CD4-positive, alpha-beta T cell treated with Interleukin-17A for 4 hours (primary cell): Measurements from ENCODE around the gene NT5C1B.
"Not testable (repeated sequence)": the region's sequence is repeated elsewhere in the genome, so short reads cannot be mapped to it uniquely, and the experiment has no call there.

ENCODE experiments used
- DNase-seq: peaks from one replicate; pipeline ENCODE4 v3.0.0-alpha.2; 2020; ENCODE audit warnings: mixed read lengths

The NT5C1B gene

DNA sequence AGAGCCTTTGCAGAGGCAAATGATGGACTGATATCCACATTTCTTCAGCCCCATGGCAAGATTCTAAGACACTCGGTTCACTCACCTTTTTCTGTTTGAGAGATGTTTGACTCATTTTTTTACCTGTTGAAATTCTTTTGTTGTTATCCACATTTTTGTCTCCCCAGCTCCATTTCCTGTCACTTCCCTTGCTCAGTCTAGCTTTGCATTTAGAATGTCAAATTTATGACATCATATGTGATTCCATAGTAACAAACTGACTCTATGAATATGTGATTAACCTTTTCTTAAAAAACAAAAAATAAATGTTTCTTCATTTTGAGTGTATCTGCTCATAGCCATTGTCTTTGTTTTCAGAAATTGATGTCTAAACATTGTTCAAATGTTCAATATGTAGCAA, at the start of gene NT5C1B:
Gene NT5C1B, minus strand, starts transcription at position 216 of the 400 bp plus-strand sequence. Its CDS starts 101 bp downstream, at position 115.
- no peak for DNase-seq

DNA sequence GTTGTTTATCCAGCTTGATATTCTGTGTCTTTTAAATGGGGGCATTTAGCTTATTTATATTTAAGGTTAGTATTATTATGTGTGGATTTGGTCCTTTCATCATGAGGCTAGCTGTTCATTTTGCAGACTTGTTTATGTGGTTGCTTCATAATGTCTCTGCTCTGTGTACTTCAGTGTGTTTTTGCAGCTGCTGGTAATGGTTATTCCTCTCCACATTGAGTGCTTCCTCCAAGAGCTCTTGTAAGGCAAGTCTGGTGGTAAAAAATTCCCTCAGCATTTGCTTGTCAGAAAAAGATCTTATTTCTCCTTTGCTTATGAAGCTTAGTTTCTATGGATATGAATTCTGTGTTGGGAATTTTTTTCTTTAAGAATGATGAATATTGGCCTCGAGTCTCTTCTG, 47.8 kb upstream of the NT5C1B start:
- no peak for DNase-seq

DNA sequence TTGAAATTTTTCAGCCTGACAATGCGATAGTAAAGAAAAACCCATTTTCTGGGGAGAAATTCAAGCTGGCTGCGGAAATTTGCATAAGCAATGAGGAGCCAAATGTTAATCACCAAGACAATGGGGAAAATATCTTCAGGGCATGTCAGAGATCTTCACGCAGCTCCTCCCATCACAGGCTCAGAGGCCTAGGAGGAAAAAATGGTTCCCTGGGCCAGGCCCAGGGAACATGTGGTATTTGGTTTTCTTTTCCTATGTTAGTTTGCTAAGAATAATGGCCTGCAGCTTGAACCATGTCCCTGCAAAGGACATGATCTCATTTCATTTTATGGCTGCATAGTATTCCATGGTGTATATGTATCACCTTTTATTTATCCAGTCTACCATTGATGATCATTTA, 43.3 kb upstream of the NT5C1B start:
- DNase-seq = not testable (repeated sequence)

DNA sequence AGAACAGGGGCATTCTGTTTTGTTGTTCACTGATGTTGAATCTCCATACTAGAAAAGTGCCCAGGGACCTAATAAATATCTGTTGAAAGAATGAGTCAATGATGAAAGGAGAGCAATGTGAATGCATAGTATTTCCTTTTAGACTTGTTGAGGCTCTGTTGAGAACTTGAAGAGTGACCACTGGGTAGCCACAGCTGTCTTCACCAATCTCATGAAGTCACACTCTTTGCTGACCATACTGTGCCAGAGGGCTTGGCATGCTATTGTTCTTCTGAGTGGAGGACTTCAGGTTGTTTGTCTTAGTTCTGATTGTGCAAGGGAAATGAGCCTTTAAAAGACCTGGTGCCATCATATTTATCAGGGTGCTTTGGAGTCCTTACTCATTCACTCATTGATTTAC, 41.6 kb upstream of the NT5C1B start:
- no peak for DNase-seq

DNA sequence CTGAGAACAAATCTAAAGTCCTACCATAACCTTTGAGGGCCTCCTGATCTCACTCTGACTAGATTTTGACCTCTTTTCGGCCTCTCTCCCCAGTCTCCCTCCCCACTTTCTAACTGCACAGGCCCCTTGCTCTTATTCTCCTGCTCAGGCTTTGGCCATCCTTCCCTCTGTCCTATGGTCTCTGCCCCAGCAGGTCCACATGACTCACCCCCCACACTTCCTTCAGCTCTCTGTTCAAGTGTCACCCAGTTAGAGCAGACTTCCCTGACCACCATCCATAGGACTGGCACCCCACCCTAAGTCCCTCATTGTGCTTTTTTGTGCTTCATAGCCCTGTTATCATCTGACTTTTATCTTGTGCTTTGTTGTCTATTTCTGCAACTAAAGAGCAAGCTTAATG, 41.2 kb upstream of the NT5C1B start:
- no peak for DNase-seq

GRCh38 chr2:18630101-18630500, 40.7 kb upstream of the NT5C1B start:
- DNase-seq = no peak

GRCh38 chr2:18626958-18627650, 37.7 kb upstream of the NT5C1B start:
- DNase-seq = no peak

DNA sequence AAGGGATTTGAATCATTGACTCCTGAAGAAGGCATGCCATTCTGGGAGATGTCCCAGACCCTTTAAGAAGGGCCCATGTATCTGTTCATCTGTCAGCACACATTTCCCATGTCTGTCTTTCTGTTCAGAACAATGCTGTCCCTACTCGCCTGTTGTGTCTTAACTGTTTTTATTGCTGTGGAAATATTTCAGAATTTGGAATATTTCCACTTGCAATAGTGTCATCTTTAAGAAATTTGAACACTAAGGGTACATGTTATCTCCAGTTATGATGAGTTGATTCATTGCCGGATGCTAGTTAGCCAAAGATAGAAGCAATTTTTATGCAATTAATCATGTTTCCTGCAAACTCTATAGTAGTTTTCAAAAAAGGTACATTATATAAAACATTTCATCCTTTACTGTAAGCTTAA, 36.9 kb upstream of the NT5C1B start:
- no peak for DNase-seq

GRCh38 chr2:18625563-18625962, 36.2 kb upstream of the NT5C1B start:
- DNase-seq = no peak

- DNase-seq = no peak
Measured at GRCh38 chr2:18623782-18624181, 34.4 kb upstream of the NT5C1B start.

- no peak for DNase-seq
Measured at GRCh38 chr2:18620867-18621632, 31.7 kb upstream of the NT5C1B start.

DNA sequence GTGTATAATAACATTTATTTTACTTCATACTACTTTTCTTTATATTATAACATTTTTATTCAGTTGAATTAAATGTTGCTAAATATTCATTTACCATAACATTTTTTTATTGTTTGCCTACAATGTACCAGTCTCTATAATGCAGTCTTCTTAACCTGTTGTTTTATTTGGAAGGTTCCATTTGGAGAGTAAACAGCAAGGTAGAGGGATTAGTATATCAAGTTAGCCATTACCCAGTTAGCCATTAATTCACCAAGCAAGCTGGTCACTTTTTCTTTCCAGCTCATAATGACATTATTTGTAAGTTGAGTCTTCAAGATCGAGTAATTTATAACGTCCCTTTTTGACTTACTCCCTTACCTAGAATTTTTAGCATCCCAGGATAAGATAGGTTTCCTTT, 29.7 kb upstream of the NT5C1B start:
- no peak for DNase-seq

DNA sequence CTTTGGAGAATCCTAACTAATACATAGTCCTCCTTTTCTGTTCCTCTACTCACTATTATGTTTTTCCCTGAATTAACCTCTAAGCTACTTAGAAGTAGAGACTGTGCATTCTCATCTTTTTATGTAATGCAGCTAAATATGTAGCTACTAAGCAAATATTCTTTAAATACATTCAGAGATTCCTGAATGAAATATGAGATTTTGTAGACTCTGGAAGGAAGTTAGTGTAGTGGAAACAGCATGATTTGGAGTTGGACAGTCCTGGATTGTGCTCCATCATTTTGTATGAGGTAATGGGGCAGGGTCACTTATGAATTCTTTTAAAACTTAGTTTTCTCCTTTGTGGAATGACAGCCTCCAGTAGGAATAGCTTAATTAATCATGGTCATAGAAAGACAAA, 24.7 kb upstream of the NT5C1B start:
- no peak for DNase-seq

DNA sequence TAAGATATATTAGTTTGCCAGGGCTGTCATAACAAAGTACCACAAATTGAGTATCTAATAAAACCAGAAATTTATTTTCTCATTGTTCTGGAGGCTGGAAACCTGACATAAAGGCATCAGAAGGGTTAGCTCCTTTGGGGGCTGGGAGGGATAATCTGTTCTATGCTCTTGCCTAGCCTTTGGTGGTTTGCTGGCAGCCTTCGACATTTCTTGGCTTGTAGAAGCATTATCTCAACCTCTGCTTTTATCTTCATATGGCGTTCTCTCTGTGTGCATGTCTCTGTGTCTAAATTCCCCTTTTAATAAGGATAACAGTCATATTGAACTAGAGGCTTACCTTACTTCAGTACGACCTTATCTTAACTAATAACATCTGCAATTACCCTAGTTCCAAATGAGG, 22.8 kb upstream of the NT5C1B start:
- no peak for DNase-seq

GRCh38 chr2:18611604-18612003, 22.2 kb upstream of the NT5C1B start:
- DNase-seq = no peak

DNA sequence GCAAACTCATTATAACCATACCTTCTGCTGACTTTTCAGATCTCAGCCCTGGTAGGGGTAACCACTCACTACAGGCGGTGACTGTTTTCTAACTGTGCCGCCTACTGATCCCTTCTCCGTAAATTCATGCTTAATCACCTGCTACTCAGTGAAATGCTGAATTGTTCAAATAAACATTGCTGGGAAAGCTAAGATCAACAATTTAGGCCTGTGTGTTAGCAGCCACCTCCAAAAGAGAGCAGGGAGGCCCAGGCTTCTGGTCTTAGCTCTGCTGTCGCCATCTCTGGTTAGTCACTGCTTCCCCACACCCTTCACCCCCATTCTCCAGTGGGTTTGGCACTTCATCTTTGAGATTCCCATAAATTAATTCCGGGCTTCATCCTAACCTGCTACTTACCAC, 21.8 kb upstream of the NT5C1B start:
- no peak for DNase-seq

DNA sequence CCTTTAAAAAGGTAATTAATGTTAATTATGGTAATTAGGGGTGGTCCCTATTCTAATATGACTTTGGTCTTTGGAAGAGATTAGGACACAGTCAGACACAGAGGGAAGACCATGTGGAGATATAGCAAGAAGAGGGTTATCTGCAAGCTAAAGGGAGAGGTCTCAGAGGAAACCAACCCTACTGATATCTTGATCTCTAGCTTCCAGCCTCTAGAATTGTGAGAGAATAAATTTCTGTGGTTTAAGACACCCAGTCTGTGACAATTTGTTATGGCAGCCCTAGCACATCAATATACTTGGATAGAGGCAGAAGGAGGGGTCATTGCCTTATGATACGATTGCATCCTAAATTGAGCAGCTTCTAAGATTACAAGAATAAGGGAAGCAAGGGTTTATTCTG, 21.3 kb upstream of the NT5C1B start:
- DNase-seq = no peak

GRCh38 chr2:18610090-18610489, 20.7 kb upstream of the NT5C1B start:
- DNase-seq = no peak

GRCh38 chr2:18605115-18605514, 15.7 kb upstream of the NT5C1B start:
- no peak for DNase-seq

DNA sequence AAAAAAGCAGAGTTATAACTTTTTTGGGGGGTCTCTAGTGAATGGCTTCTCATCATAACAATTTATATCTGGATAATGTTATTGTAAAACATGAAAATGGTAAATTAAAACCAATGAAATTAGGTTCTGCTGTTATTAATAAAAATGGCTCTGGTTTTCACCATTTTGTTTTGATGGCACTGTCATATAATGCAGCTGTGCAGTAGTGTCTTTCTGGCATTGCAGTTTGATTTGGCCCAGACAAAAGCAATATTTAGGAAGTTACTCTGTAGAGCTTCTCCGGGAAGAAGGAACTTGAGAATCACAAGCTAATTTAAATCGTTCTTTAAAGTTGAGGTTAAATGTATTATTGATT, 15.1 kb upstream of the NT5C1B start:
- DNase-seq = no peak

- DNase-seq = no peak
Measured at GRCh38 chr2:18603854-18604530, 14.6 kb upstream of the NT5C1B start.

DNA sequence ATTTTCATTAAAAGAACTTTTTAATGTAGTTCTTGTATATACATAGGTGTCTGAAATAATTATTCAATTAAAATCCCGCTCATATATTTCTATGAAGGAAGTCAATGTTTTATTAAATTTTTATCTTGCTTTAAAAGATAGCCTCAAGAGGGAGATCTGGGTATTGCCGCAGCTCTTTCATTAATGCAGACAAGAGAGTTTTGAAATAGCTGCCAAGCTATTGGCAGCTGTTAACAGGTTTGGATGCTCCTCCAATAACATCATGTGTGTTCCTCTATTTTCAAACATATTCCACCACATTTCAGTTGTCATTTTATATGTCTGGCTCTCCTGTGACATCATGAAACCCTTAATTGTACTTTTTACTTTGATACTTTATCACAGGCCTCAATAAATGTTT, 12.9 kb upstream of the NT5C1B start:
- DNase-seq = no peak

DNA sequence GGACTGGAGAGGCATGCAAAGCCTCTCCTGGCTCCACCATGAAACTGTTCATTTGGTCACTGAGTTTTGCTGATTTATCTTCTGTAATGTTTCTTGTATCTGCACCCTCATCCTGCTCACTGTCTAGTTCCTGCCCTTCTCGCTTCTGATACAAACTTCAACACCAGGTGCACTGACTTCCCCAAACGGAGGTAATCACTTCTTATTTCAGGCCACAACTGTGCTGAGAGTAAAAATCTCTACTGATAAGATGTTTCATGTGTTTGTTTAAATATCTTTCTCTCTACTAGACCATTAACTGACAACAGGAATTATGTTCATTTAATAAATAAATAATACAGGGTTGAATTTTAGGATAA, 10.9 kb upstream of the NT5C1B start:
- DNase-seq = no peak
